Measurements from ENCODE around the gene EIF3A.
"Not testable (repeated sequence)": the region's sequence is repeated elsewhere in the genome, so short reads cannot be mapped to it uniquely, and the experiment has no call there.

The EIF3A gene

GRCh38 chr10:119080521-119081259, at the start of gene EIF3A:
TSS of gene EIF3A (minus strand) at chr10:119080817. CDS start at chr10:119080676, 141 bp downstream.
- Mint-ChIP-seq H3K4me1 (peaks cover 43% of the 10 kb centered on the region), H3K27ac (peak within 1 kb of the TSS; percentile 98), H3K4me3 (peak within 1 kb of the TSS; percentile 98), H3K36me3 (peaks cover 61% of the 10 kb centered on the region), H3K9me3 (no peaks in the 10 kb centered on the region)
- ATAC-seq (peak; percentile 90), DNase-seq (ENCODE audit: low spot score in 2 of 2) (peak; percentile 92 to 96)

GRCh38 chr10:119129721-119130120, 49.1 kb upstream of the EIF3A start:
- ATAC-seq = no peak
- peaks cover 51% of the 10 kb centered on the region for H3K4me1 Mint-ChIP-seq
- H3K9me3 Mint-ChIP-seq = no peaks in the 10 kb centered on the region
- no peak overlapping the region for H3K4me3 Mint-ChIP-seq
- H3K27ac Mint-ChIP-seq = peak overlapping the region; percentile 93
- no peak for DNase-seq (ENCODE audit: low spot score in 2 of 2)
- peaks cover 91% of the 10 kb centered on the region for H3K36me3 Mint-ChIP-seq

DNA sequence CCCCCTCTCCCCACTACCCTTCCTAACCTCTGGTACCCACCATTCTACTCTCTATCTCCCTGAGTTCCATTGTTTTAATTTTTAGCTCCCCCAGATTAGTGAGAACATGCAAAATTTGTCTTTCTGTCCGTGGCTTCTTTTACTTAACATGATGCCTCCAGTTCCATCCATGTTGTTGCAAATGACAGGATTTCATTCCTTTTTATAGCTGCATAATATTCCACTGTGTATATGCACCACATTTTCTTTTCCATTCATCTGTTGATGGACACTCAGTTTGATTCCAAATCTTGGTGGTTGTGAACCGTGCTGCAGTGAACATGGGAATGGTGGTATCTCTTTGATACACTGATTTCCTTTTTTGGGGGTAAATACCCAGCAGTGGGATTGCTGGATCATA, 45.3 kb upstream of the EIF3A start:
- Mint-ChIP-seq H3K9me3 (no peaks in the 10 kb centered on the region), H3K36me3 (peaks cover 95% of the 10 kb centered on the region), H3K4me3 (no peak overlapping the region), H3K27ac (peak overlapping the region; percentile 6), H3K4me1 (peaks cover 19% of the 10 kb centered on the region)
- DNase-seq (ENCODE audit: low spot score in 2 of 2) (no peak), ATAC-seq (no peak)

DNA sequence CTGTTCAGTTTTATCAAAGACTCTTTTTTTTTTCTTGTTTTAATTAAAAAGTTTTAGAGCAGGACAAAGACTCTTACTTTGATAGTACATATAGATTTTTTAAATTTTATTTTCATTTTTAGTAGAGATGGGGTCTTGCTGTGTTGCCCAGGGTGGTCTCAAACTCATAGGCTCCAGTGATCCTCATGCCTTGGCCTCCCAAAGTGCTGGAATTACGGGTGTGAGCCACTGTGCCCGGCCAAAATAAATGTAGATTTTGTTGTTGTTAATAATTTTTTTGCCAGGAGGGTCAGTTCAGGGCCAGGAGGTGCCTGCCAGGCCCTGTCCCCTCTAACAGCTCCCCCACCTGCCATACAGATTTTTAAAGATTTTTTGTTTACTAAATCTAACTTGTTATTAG, 40.3 kb upstream of the EIF3A start:
- Mint-ChIP-seq H3K4me3 (no peak overlapping the region), H3K9me3 (no peaks in the 10 kb centered on the region), H3K4me1 (no peaks in the 10 kb centered on the region), H3K27ac (peak overlapping the region; percentile 69), H3K36me3 (peaks cover 100% of the 10 kb centered on the region)
- ATAC-seq (no peak), DNase-seq (ENCODE audit: low spot score in 2 of 2) (no peak)

DNA sequence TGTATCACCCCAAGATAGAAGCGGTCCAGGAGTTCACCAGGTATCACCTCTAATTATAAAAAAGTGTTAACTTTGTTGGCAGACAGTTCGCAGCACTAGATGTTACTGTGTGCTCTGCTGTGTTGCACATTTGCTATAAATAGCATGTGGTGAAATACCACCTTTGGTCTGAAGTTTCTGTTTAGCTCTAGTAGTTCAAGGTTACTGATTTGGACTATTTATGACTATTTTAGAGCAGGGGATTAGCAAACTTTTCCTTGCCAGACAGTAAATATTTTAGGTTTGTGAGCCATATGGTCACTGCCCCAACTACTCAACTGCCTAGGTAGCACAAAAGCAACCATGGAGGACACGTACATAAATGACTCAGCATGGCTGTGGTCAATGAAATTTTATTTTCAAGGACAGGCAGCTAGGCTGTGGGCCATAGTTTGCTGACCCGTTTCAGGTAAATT, 39.8 kb upstream of the EIF3A start:
- Mint-ChIP-seq H3K36me3 (peaks cover 100% of the 10 kb centered on the region), H3K27ac (peak overlapping the region; percentile 69)
- ATAC-seq = peak; percentile 96

GRCh38 chr10:119119400-119119799, 38.8 kb upstream of the EIF3A start:
- no peak overlapping the region for H3K27ac Mint-ChIP-seq
- peaks cover under 1% of the 10 kb centered on the region for H3K4me1 Mint-ChIP-seq
- DNase-seq (ENCODE audit: low spot score in 2 of 2) (no peak), ATAC-seq (no peak)
- H3K9me3 Mint-ChIP-seq = no peaks in the 10 kb centered on the region
- H3K36me3 Mint-ChIP-seq = peaks cover 100% of the 10 kb centered on the region
- peak overlapping the region; percentile 15 for H3K4me3 Mint-ChIP-seq

More for the DNA sequence above, 39.8 kb upstream of the EIF3A start:
- H3K4me3 Mint-ChIP-seq = peak overlapping the region; percentile 15
- H3K9me3 Mint-ChIP-seq = no peaks in the 10 kb centered on the region
- no peaks in the 10 kb centered on the region for H3K4me1 Mint-ChIP-seq
- no peak for DNase-seq (ENCODE audit: low spot score in 2 of 2)

GRCh38 chr10:119118231-119118630, 37.6 kb upstream of the EIF3A start:
- ATAC-seq (no peak), DNase-seq (ENCODE audit: low spot score in 2 of 2) (no peak)
- H3K36me3 Mint-ChIP-seq = peaks cover 100% of the 10 kb centered on the region
- H3K9me3 Mint-ChIP-seq = no peaks in the 10 kb centered on the region
- H3K4me3 Mint-ChIP-seq = no peak overlapping the region
- H3K27ac Mint-ChIP-seq = no peak overlapping the region
- H3K4me1 Mint-ChIP-seq = peaks cover 7% of the 10 kb centered on the region

DNA sequence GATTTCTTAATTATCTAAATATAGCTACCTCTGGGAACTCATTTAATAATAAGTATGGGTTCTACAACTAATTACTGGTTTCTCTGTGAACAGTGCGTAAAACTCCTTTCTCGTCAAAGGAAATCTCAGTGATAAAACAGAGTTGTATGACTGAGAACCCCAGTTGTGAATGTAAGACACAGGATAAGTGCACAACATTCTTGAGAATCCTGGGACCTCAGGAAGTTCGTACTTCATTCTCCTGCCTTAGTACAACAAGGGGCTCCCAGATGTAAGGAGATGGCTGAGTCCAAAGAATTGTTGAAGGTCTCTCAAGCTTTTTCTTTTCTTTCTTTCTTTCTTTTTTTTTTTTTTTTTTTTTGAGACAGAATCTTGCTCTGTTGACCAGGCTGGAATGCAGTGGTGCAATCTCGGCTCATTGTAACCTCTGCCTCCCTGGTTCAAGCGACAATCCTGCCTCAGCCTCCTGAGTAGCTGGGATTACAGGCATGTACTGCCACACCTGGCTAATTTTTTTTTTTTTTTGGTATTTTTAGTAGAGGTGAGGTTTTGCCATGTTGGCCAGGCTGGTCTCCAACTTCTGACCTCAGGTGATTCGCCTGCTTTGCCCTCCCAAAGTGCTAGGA, 35.8 kb upstream of the EIF3A start:
- Mint-ChIP-seq H3K36me3 (peaks cover 100% of the 10 kb centered on the region), H3K4me3 (no peak overlapping the region), H3K4me1 (peaks cover 7% of the 10 kb centered on the region), H3K27ac (no peak overlapping the region), H3K9me3 (no peaks in the 10 kb centered on the region)
- DNase-seq (ENCODE audit: low spot score in 2 of 2) (no peak), ATAC-seq (no peak)

DNA sequence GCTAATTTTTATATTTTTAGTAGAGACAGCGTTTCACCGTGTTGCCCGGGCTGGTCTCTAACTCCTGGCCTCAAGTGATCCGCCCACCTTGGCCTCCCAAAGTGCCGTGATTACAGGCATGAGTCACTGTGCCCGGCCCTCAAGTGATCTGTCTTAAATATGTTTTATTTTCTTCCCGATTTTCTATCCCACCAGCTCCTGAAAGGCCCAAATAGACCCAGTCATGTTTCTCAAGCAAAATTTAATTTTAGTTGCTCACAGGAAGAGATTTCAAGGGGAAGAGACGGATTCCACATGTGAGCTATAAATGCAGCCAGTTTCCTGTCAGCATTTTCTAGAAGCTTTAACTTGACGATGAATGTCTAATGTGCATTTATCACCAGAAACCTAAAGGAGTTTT, 35.3 kb upstream of the EIF3A start:
- Mint-ChIP-seq H3K27ac (no peak overlapping the region), H3K36me3 (peaks cover 100% of the 10 kb centered on the region), H3K4me1 (peaks cover 7% of the 10 kb centered on the region), H3K4me3 (no peak overlapping the region), H3K9me3 (no peaks in the 10 kb centered on the region)
- ATAC-seq (no peak), DNase-seq (ENCODE audit: low spot score in 2 of 2) (no peak)

GRCh38 chr10:119113751-119114732, 33.4 kb upstream of the EIF3A start:
- Mint-ChIP-seq H3K9me3 (no peaks in the 10 kb centered on the region), H3K4me3 (no peak overlapping the region), H3K36me3 (peaks cover 100% of the 10 kb centered on the region), H3K27ac (peak overlapping the region; percentile 48), H3K4me1 (peaks cover 7% of the 10 kb centered on the region)
- DNase-seq (ENCODE audit: low spot score in 2 of 2) (no peak), ATAC-seq (no peak)

DNA sequence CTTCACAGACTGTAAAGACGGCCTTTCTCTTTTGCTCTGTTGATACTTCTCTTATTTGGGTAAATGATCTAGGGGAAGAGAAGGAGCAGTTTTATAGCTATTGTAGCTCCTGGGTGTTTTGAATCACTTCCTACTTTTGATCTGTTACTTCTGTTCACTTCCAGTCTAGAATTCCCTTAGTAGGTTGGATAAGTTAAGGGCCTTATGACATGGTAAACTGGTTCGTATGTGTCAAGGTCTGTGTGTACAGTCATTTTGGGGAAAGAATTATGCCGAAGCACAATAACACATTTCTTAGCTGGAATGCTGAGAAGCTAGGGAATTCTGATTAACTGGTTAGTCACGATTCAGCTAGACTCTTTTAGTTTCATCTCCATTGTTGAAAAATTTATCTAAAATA, 31.4 kb upstream of the EIF3A start:
- peaks cover 100% of the 10 kb centered on the region for H3K36me3 Mint-ChIP-seq
- H3K4me3 Mint-ChIP-seq = no peak overlapping the region
- no peak overlapping the region for H3K27ac Mint-ChIP-seq
- H3K9me3 Mint-ChIP-seq = no peaks in the 10 kb centered on the region
- peaks cover 7% of the 10 kb centered on the region for H3K4me1 Mint-ChIP-seq
- DNase-seq (ENCODE audit: low spot score in 2 of 2) = no peak
- ATAC-seq = no peak

GRCh38 chr10:119107771-119108170, 27.2 kb upstream of the EIF3A start:
- DNase-seq (ENCODE audit: low spot score in 2 of 2); ATAC-seq; H3K4me3 Mint-ChIP-seq; H3K27ac Mint-ChIP-seq; H3K9me3 Mint-ChIP-seq: not testable (repeated sequence)
- Mint-ChIP-seq H3K36me3 (peaks cover 60% of the 10 kb centered on the region), H3K4me1 (peaks cover 12% of the 10 kb centered on the region)

- not testable (repeated sequence) for H3K4me3 Mint-ChIP-seq; ATAC-seq; DNase-seq (ENCODE audit: low spot score in 2 of 2); H3K27ac Mint-ChIP-seq; H3K9me3 Mint-ChIP-seq
- Mint-ChIP-seq H3K4me1 (peaks cover 12% of the 10 kb centered on the region), H3K36me3 (peaks cover 53% of the 10 kb centered on the region)
These were observed 26.5 kb upstream of the EIF3A start for GRCh38 chr10:119107106-119107505.

GRCh38 chr10:119105899-119106298, 25.3 kb upstream of the EIF3A start:
- H3K9me3 Mint-ChIP-seq, H3K4me3 Mint-ChIP-seq, H3K27ac Mint-ChIP-seq: not testable (repeated sequence)

GRCh38 chr10:119105155-119105554, 24.5 kb upstream of the EIF3A start:
- no peaks in the 10 kb centered on the region for H3K9me3 Mint-ChIP-seq
- peak overlapping the region; percentile 77 for H3K4me3 Mint-ChIP-seq
- peaks cover 18% of the 10 kb centered on the region for H3K4me1 Mint-ChIP-seq
- H3K36me3 Mint-ChIP-seq = peaks cover 33% of the 10 kb centered on the region
- no peak for DNase-seq (ENCODE audit: low spot score in 2 of 2)
- ATAC-seq = no peak
- H3K27ac Mint-ChIP-seq = peak overlapping the region; percentile 29

More at GRCh38 chr10:119105899-119106298, 25.3 kb upstream of the EIF3A start:
- DNase-seq (ENCODE audit: low spot score in 2 of 2); ATAC-seq: not testable (repeated sequence)
- H3K4me1 Mint-ChIP-seq = peaks cover 18% of the 10 kb centered on the region
- H3K36me3 Mint-ChIP-seq = peaks cover 41% of the 10 kb centered on the region

All from stimulated activated effector memory CD8-positive, alpha-beta T cell treated with anti-CD3 and anti-CD28 coated beads, Interleukin-12 subunit alpha, Interleukin-12 subunit beta, amount 100 ng/mL, for 72 hours (primary cell).